Endothelial cell of umbilical vein (primary cell): ENCODE results near the gene XPNPEP1. TPM values are rescaled to one million over a fixed set of nuclear protein-coding genes. Genes with fewer than 3 reads are reported as not detected.

Source experiments
- BruUV-seq: library from RNA; stranded (reverse); fragments of 400-500 nt; replicated peaks from 2 replicates; lab custom pipeline; 2021; lab: Mats Ljungman, UMichigan
- CTCF ChIA-PET: fragments of 300-600, 350-600 bp; sonication (Branson Sonifier 250); formaldehyde crosslinking; loops from one replicate; lab custom pipeline; 2021; ENCODE audit warnings: antibody characterized with exemption, inconsistent platforms; lab: Charles Lee
- POLR2A ChIA-PET: fragments of 300-600, 350-600 bp; sonication (Branson Sonifier 250); formaldehyde crosslinking; loops from one replicate; lab custom pipeline; 2021; ENCODE audit warnings: antibody characterized with exemption, inconsistent platforms; lab: Charles Lee
- DNase-seq: peaks from one replicate; pipeline ENCODE4 v3.0.0-alpha.2; 2011; ENCODE audit warnings: low read depth, low spot score
- FAIRE-seq: peaks from 2 replicates; lab custom pipeline; 2011; peaks lifted over from hg19 to GRCh38; lab: Jason Lieb, UNC
- H2AFZ ChIP-seq: 2 replicates; pipeline ENCODE4 v1.6.0; 2012; ENCODE audit warnings: low read depth, low read length, control low read depth, inconsistent platforms
- H3K27ac ChIP-seq: 2 replicates; pipeline ENCODE4 v1.5.1; 2011; ENCODE audit warnings: low read depth, mild to moderate bottlenecking, control low read depth, low read length, moderate library complexity; ENCODE audit not compliant: insufficient read depth
- H3K27me3 ChIP-seq, 2 experiments: 2 replicates each; pipeline versions ENCODE4 v1.6.0 to v1.6.1; 2011; ENCODE audit warnings: low read length in 2 of 2, mixed read lengths in 1 of 2; ENCODE audit not compliant: control insufficient read depth in 2 of 2, insufficient read depth in 2 of 2
- H3K36me3 ChIP-seq, 2 experiments: 2 replicates in 1 of 2; 3 replicates in 1 of 2; pipeline ENCODE4 v1.5.1; 2011; ENCODE audit warnings: low read length in 2 of 2, mild to moderate bottlenecking in 1 of 2, moderate library complexity in 1 of 2; ENCODE audit not compliant: control insufficient read depth in 2 of 2, insufficient read depth in 2 of 2; ENCODE audit errors: extremely low read depth in 1 of 2
- H3K4me1 ChIP-seq: 3 replicates; pipeline ENCODE4 v1.5.1; 2011; ENCODE audit warnings: mild to moderate bottlenecking, low read length; ENCODE audit not compliant: control insufficient read depth, insufficient read depth; ENCODE audit errors: extremely low read depth
- H3K4me2 ChIP-seq: 2 replicates; pipeline ENCODE4 v1.6.1; 2011; ENCODE audit warnings: low read length, control low read depth, mixed read lengths; ENCODE audit not compliant: insufficient read depth
- H3K4me3 ChIP-seq, 3 experiments: fragments of 200-600 bp in 1 of 3; sonication (generic), shearing (Covaris generic) in 1 of 3; replicated peaks in 1 of 3; 2 replicates each; pipeline ENCODE4 v1.5.1; 2011 to 2016; ENCODE audit warnings: control low read depth in 3 of 3, low read length in 3 of 3, mild to moderate bottlenecking in 2 of 3, inconsistent platforms in 1 of 3, low read depth in 1 of 3, moderate library complexity in 1 of 3; ENCODE audit not compliant: insufficient read depth in 1 of 3
- H3K79me2 ChIP-seq: 2 replicates; pipeline ENCODE4 v1.6.0; 2012; ENCODE audit warnings: low read length, inconsistent platforms; ENCODE audit not compliant: control insufficient read depth, insufficient read depth
- H3K9ac ChIP-seq: replicated peaks from 2 replicates; pipeline ENCODE3; 2011; ENCODE audit warnings: low read length, control low read depth; ENCODE audit not compliant: insufficient read depth; ENCODE audit errors: extremely low read depth
- H3K9me1 ChIP-seq: replicated peaks from 3 replicates; pipeline ENCODE4 v1.6.0; 2011; ENCODE audit warnings: mild to moderate bottlenecking, low read length; ENCODE audit not compliant: control insufficient read depth, insufficient read depth; ENCODE audit errors: extremely low read depth
- H3K9me3 ChIP-seq: replicated peaks from 2 replicates; pipeline ENCODE4 v1.5.1; 2012; ENCODE audit warnings: low read length, inconsistent platforms; ENCODE audit not compliant: control insufficient read depth, insufficient read depth
- H4K20me1 ChIP-seq: replicated peaks from 2 replicates; pipeline ENCODE3; 2011; ENCODE audit warnings: mild to moderate bottlenecking, low read length; ENCODE audit not compliant: control insufficient read depth, insufficient read depth; ENCODE audit errors: extremely low read depth
- EZH2 ChIP-seq: IDR thresholded peaks from 2 replicates; pipeline ENCODE4 v1.6.1; 2012; ENCODE audit warnings: borderline replicate concordance, low read depth, mild to moderate bottlenecking, moderate library complexity, low read length, inconsistent platforms; ENCODE audit not compliant: severe bottlenecking
- FOS ChIP-seq: IDR thresholded peaks from 2 replicates; pipeline ENCODE4 v1.6.1; 2011; ENCODE audit warnings: mild to moderate bottlenecking, low read length, moderate library complexity, borderline replicate concordance; ENCODE audit not compliant: insufficient read depth
- GATA2 ChIP-seq: IDR thresholded peaks from 2 replicates; pipeline ENCODE4 v1.7.0; 2011; ENCODE audit warnings: low read depth, mild to moderate bottlenecking, moderate library complexity, mixed read lengths, low read length; ENCODE audit not compliant: insufficient read length, insufficient read depth
- JUN ChIP-seq: IDR thresholded peaks from 2 replicates; pipeline ENCODE4 v1.6.1; 2011; ENCODE audit warnings: borderline replicate concordance, low read depth; ENCODE audit not compliant: insufficient read length, insufficient read depth
- MYC ChIP-seq: IDR thresholded peaks from one replicate; pipeline ENCODE4 v1.6.1; 2011; ENCODE audit warnings: mild to moderate bottlenecking, low read depth, low read length
- POLR2A ChIP-seq: IDR thresholded peaks from 2 replicates; pipeline ENCODE4 v1.6.1; 2012; ENCODE audit warnings: low read depth, mild to moderate bottlenecking, control low read depth, low read length
- POLR2AphosphoS5 ChIP-seq: IDR thresholded peaks from 2 replicates; pipeline ENCODE4 v1.6.1; 2012; ENCODE audit warnings: low read depth, mild to moderate bottlenecking, control low read depth, low read length, moderate library complexity; ENCODE audit not compliant: insufficient read depth
- dilution Hi-C: fragments of 300-500 bp; cut with MboI; formaldehyde crosslinking; loops from one replicate; pipeline ENCODE4 v1.15.0; 2019; ENCODE audit warnings: low sequenced_read_pairs; ENCODE audit not compliant: extremely low pct_ligation_motif_present
- intact Hi-C: fragments of 100-400 bp; cut with micrococcal nuclease; formaldehyde crosslinking; loops from one replicate; pipeline ENCODE4 v1.10.0; 2022
- polyA plus RNA-seq, 4 experiments: library from polyadenylated mRNA; depleted of rRNA in 3 of 4; stranded (reverse) in 3 of 4; unstranded in 1 of 4; fragments of >200 nt; gene quantifications; 2 replicates each; pipeline versions ENCODE4 v1.2.1 to v1.2.3, GENCODE V29; 2011 to 2012; ENCODE audit warnings: missing spikeins in 1 of 4
- total RNA-seq: library from RNA; stranded (reverse); gene quantifications from 2 replicates; pipeline ENCODE4 v1.2.3, GENCODE V29; 2021
- TF ChIP-seq, protein P1 (sequence below): IDR thresholded peaks from 2 replicates; pipeline ENCODE4 v1.6.1; 2011; ENCODE audit not compliant: insufficient read depth, insufficient read length
- TF ChIP-seq, protein P2 (sequence below), 2 donors: IDR thresholded peaks; 1 replicate in 1 of 2; 2 replicates in 1 of 2; pipeline ENCODE4 v1.5.1; 2011; ENCODE audit warnings: low read length in 2 of 2, mild to moderate bottlenecking in 2 of 2, moderate library complexity in 2 of 2, control low read depth in 1 of 2, inconsistent platforms in 1 of 2, low read depth in 1 of 2; ENCODE audit not compliant: insufficient read depth in 1 of 2; ENCODE audit errors: extremely low read depth in 1 of 2

XPNPEP1 gene
- total and polyA plus RNA-seq, 2 donors (not counting 3 experiments of a cell fraction or from before 2014, with no cell fraction given), result 81.1 to 245 TPM

DNA sequence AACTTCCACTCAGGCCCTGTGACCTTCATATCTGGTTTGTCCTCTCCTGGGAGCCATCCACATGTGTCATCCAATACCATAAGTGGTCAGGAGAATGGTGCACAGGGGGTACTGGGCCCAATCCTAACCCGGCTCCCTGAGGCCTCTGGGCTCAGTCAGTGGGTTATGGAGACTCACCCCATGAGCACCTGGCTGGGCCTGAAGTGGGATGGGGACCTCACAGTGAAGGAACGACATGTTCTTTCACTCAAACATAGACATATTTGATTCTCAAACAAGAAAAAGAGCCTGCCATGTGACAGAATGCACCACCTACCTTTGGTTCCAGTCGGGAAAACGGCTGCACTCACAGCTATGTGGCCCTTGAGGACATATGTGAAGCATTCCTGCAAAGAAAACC lies 51.8 kb downstream of the XPNPEP1 start:
- Histone ChIP-seq H3K9ac (no peak overlapping the region), H3K27me3 (no peaks in the 10 kb centered on the region), H3K79me2 (no peaks in the 10 kb centered on the region), H3K9me3 (no peaks in the 10 kb centered on the region), H3K36me3 (peaks cover 18 to 50% of the 10 kb centered on the region in 2 experiments), H3K4me1 (peaks cover 5% of the 10 kb centered on the region), H3K4me3 (no peak overlapping the region), H3K27ac (no peak overlapping the region), H3K4me2 (no peak overlapping the region), H3K9me1 (no peaks in the 10 kb centered on the region), H4K20me1 (no peaks in the 10 kb centered on the region), H2AFZ (no peak overlapping the region)
- intact Hi-C loops, result no loop called here
- TF ChIP-seq GATA2, result no peak
- TF ChIP-seq, protein P1, sequence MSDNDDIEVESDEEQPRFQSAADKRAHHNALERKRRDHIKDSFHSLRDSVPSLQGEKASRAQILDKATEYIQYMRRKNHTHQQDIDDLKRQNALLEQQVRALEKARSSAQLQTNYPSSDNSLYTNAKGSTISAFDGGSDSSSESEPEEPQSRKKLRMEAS, result no peak
- no peak for TF ChIP-seq POLR2A
- TF ChIP-seq, protein P2, sequence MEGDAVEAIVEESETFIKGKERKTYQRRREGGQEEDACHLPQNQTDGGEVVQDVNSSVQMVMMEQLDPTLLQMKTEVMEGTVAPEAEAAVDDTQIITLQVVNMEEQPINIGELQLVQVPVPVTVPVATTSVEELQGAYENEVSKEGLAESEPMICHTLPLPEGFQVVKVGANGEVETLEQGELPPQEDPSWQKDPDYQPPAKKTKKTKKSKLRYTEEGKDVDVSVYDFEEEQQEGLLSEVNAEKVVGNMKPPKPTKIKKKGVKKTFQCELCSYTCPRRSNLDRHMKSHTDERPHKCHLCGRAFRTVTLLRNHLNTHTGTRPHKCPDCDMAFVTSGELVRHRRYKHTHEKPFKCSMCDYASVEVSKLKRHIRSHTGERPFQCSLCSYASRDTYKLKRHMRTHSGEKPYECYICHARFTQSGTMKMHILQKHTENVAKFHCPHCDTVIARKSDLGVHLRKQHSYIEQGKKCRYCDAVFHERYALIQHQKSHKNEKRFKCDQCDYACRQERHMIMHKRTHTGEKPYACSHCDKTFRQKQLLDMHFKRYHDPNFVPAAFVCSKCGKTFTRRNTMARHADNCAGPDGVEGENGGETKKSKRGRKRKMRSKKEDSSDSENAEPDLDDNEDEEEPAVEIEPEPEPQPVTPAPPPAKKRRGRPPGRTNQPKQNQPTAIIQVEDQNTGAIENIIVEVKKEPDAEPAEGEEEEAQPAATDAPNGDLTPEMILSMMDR (IDR thresholded peaks at IDR 0.05; ENCODE audit: extremely low read depth in 1 of 2, insufficient read depth in 1 of 2, low read depth in 1 of 2, low read length in 2 of 2), result no peak
- TF ChIP-seq POLR2AphosphoS5, result no peak
- TF ChIP-seq EZH2, result no peak
- no peak for TF ChIP-seq FOS
- no peak for TF ChIP-seq MYC
- TF ChIP-seq JUN, result no peak
- BruUV-seq, result no TSS peak
- DNase-seq, result no peak
- no peak for FAIRE-seq
- dilution Hi-C loops, result no loop called here
- ChIA-PET POLR2A (no interaction called here), CTCF (interaction anchor here (1.0 to 1.8 kb wide), 2 partner anchors 13 kb away, joined by 5 to 10 read pairs; no protein-coding TSS in a partner anchor)
